Vagina (tissue), 2 donors: ENCODE results near the gene KCNMB3. TPM values are rescaled to one million over a fixed set of nuclear protein-coding genes. Genes with fewer than 3 reads are reported as not detected.
"Not testable (repeated sequence)": the region's sequence is repeated elsewhere in the genome, so short reads cannot be mapped to it uniquely, and the experiment has no call there.

Experiments used
- DNase-seq, 2 donors: peaks; one replicate each; pipeline ENCODE4 v3.0.0-alpha.2; 2017; ENCODE audit errors: extremely low spot score in 2 of 2
- H3K27ac ChIP-seq: fragments of 200-600 bp; sonication (generic); one replicate; pipeline ENCODE4 v1.5.1; 2019
- H3K27me3 ChIP-seq: fragments of 200-600 bp; sonication (generic); one replicate; pipeline ENCODE4 v1.5.1; 2019
- H3K36me3 ChIP-seq, 2 donors: fragments of 200-600 bp; sonication (generic); one replicate each; pipeline ENCODE4 v1.5.1; 2017 to 2019
- H3K4me1 ChIP-seq: fragments of 200-600 bp; sonication (generic); one replicate; pipeline ENCODE4 v1.5.1; 2019
- H3K4me3 ChIP-seq, 2 donors: fragments of 200-600 bp; sonication (generic); 1 replicate in 1 of 2; 2 replicates in 1 of 2; pipeline ENCODE4 v1.5.1; 2016 to 2019
- H3K9me3 ChIP-seq: fragments of 200-600 bp; sonication (generic); one replicate; pipeline ENCODE4 v1.5.1; 2019
- CTCF ChIP-seq, 3 experiments: fragments of 450-650 bp in 2 of 3; fragments of 200-600 bp in 1 of 3; sonication (generic) in 1 of 3; IDR thresholded peaks; one replicate each; pipeline ENCODE4 v1.5.1; 2017 to 2019; ENCODE audit warnings: antibody characterized with exemption in 3 of 3, mild to moderate bottlenecking in 2 of 3, moderate library complexity in 2 of 3
- POLR2A ChIP-seq, 2 donors: fragments of 450-650 bp; IDR thresholded peaks; one replicate each; pipeline ENCODE4 v1.6.1; 2017; ENCODE audit warnings: antibody characterized with exemption in 2 of 2, mild to moderate bottlenecking in 2 of 2, moderate library complexity in 2 of 2
- POLR2AphosphoS5 ChIP-seq, 2 donors: sonication (generic); formaldehyde crosslinking; IDR thresholded peaks; one replicate each; pipeline ENCODE4 v1.9.0; 2017; ENCODE audit warnings: antibody characterized with exemption in 2 of 2, mild to moderate bottlenecking in 2 of 2, low read depth in 1 of 2; ENCODE audit not compliant: insufficient read depth in 1 of 2
- intact Hi-C: fragments of 100-400 bp; cut with DNase I; formaldehyde crosslinking; loops from one replicate; pipeline ENCODE4 v1.15.1; 2023
- total RNA-seq: library from RNA; depleted of rRNA; stranded (reverse); fragments of >200 nt; gene quantifications from one replicate; pipeline ENCODE4 v1.2.3, GENCODE V29; 2016

Gene KCNMB3
- total RNA-seq, 1 donor from 2014 or later, result 1.2 TPM

- Histone ChIP-seq H3K4me1 (no peaks in the 10 kb centered on the region), H3K9me3 (no peaks in the 10 kb centered on the region), H3K4me3 (no peak overlapping the region), H3K27ac (no peak overlapping the region), H3K27me3 (no peaks in the 10 kb centered on the region), H3K36me3 (peaks cover 0 to 27% of the 10 kb centered on the region in 2 donors)
- TF ChIP-seq POLR2AphosphoS5 (IDR thresholded peaks at IDR 0.05; ENCODE audit: insufficient read depth in 1 of 2, low read depth in 1 of 2), result no peak
- TF ChIP-seq POLR2A (IDR thresholded peaks at IDR 0.05), result no peak
- no peak for TF ChIP-seq CTCF (IDR thresholded peaks at IDR 0.05)
- no peak for DNase-seq
- intact Hi-C loops, result no loop called here
Measured at GRCh38 chr3:179224584-179224983, 26.3 kb downstream of the KCNMB3 start.

- intact Hi-C loops, result no loop called here
- Histone ChIP-seq H3K4me1 (no peaks in the 10 kb centered on the region), H3K36me3 (peaks cover 0 to 24% of the 10 kb centered on the region in 2 donors), H3K4me3 (no peak overlapping the region), H3K9me3 (no peaks in the 10 kb centered on the region), H3K27me3 (no peaks in the 10 kb centered on the region), H3K27ac (no peak overlapping the region)
- no peak for DNase-seq
- TF ChIP-seq POLR2A (IDR thresholded peaks at IDR 0.05), result no peak
- no peak for TF ChIP-seq POLR2AphosphoS5 (IDR thresholded peaks at IDR 0.05; ENCODE audit: insufficient read depth in 1 of 2, low read depth in 1 of 2)
- no peak for TF ChIP-seq CTCF (IDR thresholded peaks at IDR 0.05)
Measured at GRCh38 chr3:179223548-179223947, 27.4 kb downstream of the KCNMB3 start.

GRCh38 chr3:179218213-179218612, 32.7 kb downstream of the KCNMB3 start:
- DNase-seq, H3K4me3 ChIP-seq, H3K27me3 ChIP-seq, intact Hi-C loops, H3K9me3 ChIP-seq, H3K27ac ChIP-seq, H3K4me1 ChIP-seq: not testable (repeated sequence)
- peaks cover 0 to 12% of the 10 kb centered on the region in 2 donors for H3K36me3 ChIP-seq

- intact Hi-C loops, H3K9me3 ChIP-seq, DNase-seq, H3K4me1 ChIP-seq, H3K27ac ChIP-seq, H3K27me3 ChIP-seq, H3K4me3 ChIP-seq: not testable (repeated sequence)
- peaks cover 0 to 22% of the 10 kb centered on the region in 2 donors for H3K36me3 ChIP-seq
Measured at GRCh38 chr3:179215550-179215949, 35.4 kb downstream of the KCNMB3 start.

DNA sequence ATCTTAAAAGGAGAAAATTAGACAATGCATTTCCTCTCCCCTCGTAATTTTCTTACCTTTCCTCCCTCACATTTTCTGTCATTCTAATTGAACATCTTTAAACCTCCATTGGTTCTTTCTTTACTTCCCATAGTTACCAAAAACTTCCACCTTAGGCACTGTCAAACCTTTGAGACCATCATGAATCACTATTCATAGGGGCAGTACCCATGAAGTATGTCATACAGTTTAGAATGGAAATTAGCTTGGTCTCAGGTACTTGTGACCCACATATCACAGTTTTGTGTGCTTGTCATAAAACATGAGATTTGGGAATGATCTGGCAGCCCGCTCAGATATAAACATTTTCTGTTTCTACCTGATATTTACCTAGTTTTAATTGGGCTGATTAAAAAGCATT, 50.1 kb downstream of the KCNMB3 start:
- Histone ChIP-seq H3K4me3 (no peak overlapping the region), H3K36me3 (peaks cover 0 to 16% of the 10 kb centered on the region in 2 donors), H3K4me1 (peaks cover 16% of the 10 kb centered on the region), H3K9me3 (no peaks in the 10 kb centered on the region), H3K27ac (no peak overlapping the region), H3K27me3 (no peaks in the 10 kb centered on the region)
- no peak for DNase-seq
- TF ChIP-seq CTCF (IDR thresholded peaks at IDR 0.05) (no peak), POLR2AphosphoS5 (IDR thresholded peaks at IDR 0.05; ENCODE audit: insufficient read depth in 1 of 2, low read depth in 1 of 2) (no peak), POLR2A (IDR thresholded peaks at IDR 0.05) (no peak)
- intact Hi-C loops, result no loop called here

GRCh38 chr3:179196700-179197099, 54.2 kb downstream of the KCNMB3 start:
- TF ChIP-seq POLR2A (IDR thresholded peaks at IDR 0.05), result no peak
- Histone ChIP-seq H3K27ac (no peak overlapping the region), H3K9me3 (no peaks in the 10 kb centered on the region), H3K4me3 (no peak overlapping the region), H3K27me3 (no peaks in the 10 kb centered on the region), H3K36me3 (peaks cover 0 to 4% of the 10 kb centered on the region in 2 donors), H3K4me1 (peaks cover 25% of the 10 kb centered on the region)
- intact Hi-C loops, result no loop called here
- no peak for DNase-seq

- H3K36me3 ChIP-seq, result peaks cover 0 to 4% of the 10 kb centered on the region in 2 donors
- H3K4me3 ChIP-seq, result no peak overlapping the region
- no peaks in the 10 kb centered on the region for H3K9me3 ChIP-seq
- intact Hi-C loops, result no loop called here
- no peak overlapping the region for H3K27ac ChIP-seq
- TF ChIP-seq POLR2A (IDR thresholded peaks at IDR 0.05), result no peak
- no peak for TF ChIP-seq POLR2AphosphoS5 (IDR thresholded peaks at IDR 0.05; ENCODE audit: insufficient read depth in 1 of 2, low read depth in 1 of 2)
- TF ChIP-seq CTCF (IDR thresholded peaks at IDR 0.05), result no peak
- H3K4me1 ChIP-seq, result peaks cover 28% of the 10 kb centered on the region
- no peak for DNase-seq
- H3K27me3 ChIP-seq, result no peaks in the 10 kb centered on the region
Measured at GRCh38 chr3:179196098-179196497, 54.8 kb downstream of the KCNMB3 start.
